GM21717 (cell line): ENCODE data around the gene SNURF.
"Not testable (repeated sequence)": the region's sequence is repeated elsewhere in the genome, so short reads cannot be mapped to it uniquely, and the experiment has no call there.

Experiments used
- ATAC-seq: cut with Tn5 transposase; IDR thresholded peaks from one replicate; pipeline ENCODE4 v1.9.1; 2021; ENCODE audit warnings: mild to moderate bottlenecking, moderate library complexity; ENCODE audit not compliant: unreplicated experiment

Gene SNURF

GRCh38 chr15:24966364-24967103, 11.7 kb downstream of the SNURF start:
- ATAC-seq: no peak

DNA sequence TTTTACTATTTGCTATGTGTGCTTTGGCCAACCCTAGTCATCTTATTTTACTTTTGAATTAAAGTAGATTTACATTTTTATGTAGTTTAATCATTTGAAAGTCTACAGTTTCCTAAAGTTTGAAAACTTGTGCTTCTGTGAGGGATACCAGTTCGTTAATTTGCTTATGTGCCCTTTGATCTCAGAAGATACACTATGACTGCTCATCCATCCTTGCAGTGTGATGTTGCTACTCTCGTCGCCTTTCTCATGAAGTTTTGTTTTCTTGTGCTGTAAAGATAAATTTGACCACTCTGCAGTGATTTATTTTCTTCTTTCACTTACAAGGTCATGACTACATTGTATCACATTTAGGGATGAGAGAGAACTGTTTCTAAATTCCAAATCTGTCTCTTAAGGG, 16.3 kb downstream of the SNURF start:
- ATAC-seq: no peak

DNA sequence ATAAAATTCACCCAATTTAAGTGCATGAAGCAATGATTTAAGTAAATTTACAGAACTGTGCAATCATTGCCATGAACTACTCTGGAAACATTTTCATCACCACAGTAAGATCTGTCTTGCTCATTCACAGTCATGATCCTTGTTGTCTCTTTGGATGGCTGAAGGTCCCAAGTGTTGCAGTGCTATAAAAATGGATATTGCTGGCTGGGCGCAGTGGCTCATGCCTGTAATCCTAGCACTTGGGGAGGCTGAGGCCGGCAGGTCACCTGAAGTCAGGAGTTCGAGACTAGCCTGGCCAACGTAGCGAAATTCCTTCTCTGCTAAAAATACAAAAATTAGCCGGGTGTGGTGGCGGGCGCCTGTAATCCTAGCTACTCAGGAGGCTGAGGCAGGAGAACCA, 17.0 kb downstream of the SNURF start:
- no peak for ATAC-seq

GRCh38 chr15:24972707-24973106, 17.9 kb downstream of the SNURF start:
- ATAC-seq: not testable (repeated sequence)

- ATAC-seq: no peak
Measured at GRCh38 chr15:24976932-24977331, 22.1 kb downstream of the SNURF start.

DNA sequence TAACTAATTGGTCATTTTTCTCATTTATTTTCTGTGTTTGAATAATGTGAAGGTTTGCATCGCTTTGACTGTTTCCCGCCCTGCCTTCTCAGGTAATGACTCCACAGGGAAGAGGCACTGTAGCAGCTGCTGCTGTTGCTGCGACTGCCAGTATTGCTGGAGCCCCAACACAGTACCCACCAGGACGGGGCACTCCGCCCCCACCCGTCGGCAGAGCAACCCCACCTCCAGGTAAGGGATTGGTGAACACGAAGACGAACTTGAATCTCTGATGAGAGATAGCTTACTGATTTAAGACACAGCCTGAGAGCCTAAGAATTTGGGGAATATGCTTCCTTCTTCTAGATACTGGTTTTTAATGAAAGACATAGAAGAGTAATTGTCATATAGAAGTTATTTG, 22.9 kb downstream of the SNURF start:
- ATAC-seq: no peak

DNA sequence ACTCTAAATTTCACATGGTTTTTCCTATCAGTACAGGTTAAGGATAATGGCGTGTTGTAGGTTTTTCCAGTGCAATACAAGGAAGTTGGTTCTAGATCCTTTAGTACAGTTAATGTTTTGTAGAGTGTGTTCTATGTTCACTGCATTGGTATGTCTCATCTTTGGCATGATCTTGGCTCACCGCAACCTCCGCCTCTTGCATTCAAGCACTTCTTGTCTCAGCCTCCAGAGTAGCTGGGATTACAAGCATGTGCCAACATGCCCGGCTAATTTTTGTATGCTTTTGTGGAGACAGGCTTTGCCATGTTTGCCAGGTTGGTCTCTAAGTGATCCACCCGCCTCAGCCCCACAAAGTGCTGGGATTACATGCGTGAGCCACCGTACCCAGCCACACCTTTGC, 30.4 kb downstream of the SNURF start:
- no peak for ATAC-seq

GRCh38 chr15:24986653-24987052, 31.9 kb downstream of the SNURF start:
- ATAC-seq: no peak
